D721Med (cell line): Measurements from ENCODE around the gene MISP.

Experiments used
- DNase-seq: peaks from one replicate; pipeline ENCODE4 v3.0.0; 2011; ENCODE audit warnings: low spot score; ENCODE audit not compliant: insufficient read length
- FAIRE-seq: peaks from 2 replicates; lab custom pipeline; 2011; peaks lifted over from hg19 to GRCh38; lab: Jason Lieb, UNC
- TF ChIP-seq, protein P1 (sequence below): IDR thresholded peaks from 2 replicates; pipeline ENCODE4 v1.5.1; 2012; ENCODE audit warnings: mild to moderate bottlenecking, control low read depth; ENCODE audit not compliant: insufficient read depth; ENCODE audit errors: missing control alignments

Gene MISP

GRCh38 chr19:709196-709964, 41.5 kb upstream of the MISP start:
- FAIRE-seq (no peak), DNase-seq (no peak)
- TF ChIP-seq, protein P1, sequence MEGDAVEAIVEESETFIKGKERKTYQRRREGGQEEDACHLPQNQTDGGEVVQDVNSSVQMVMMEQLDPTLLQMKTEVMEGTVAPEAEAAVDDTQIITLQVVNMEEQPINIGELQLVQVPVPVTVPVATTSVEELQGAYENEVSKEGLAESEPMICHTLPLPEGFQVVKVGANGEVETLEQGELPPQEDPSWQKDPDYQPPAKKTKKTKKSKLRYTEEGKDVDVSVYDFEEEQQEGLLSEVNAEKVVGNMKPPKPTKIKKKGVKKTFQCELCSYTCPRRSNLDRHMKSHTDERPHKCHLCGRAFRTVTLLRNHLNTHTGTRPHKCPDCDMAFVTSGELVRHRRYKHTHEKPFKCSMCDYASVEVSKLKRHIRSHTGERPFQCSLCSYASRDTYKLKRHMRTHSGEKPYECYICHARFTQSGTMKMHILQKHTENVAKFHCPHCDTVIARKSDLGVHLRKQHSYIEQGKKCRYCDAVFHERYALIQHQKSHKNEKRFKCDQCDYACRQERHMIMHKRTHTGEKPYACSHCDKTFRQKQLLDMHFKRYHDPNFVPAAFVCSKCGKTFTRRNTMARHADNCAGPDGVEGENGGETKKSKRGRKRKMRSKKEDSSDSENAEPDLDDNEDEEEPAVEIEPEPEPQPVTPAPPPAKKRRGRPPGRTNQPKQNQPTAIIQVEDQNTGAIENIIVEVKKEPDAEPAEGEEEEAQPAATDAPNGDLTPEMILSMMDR: no peak

DNA sequence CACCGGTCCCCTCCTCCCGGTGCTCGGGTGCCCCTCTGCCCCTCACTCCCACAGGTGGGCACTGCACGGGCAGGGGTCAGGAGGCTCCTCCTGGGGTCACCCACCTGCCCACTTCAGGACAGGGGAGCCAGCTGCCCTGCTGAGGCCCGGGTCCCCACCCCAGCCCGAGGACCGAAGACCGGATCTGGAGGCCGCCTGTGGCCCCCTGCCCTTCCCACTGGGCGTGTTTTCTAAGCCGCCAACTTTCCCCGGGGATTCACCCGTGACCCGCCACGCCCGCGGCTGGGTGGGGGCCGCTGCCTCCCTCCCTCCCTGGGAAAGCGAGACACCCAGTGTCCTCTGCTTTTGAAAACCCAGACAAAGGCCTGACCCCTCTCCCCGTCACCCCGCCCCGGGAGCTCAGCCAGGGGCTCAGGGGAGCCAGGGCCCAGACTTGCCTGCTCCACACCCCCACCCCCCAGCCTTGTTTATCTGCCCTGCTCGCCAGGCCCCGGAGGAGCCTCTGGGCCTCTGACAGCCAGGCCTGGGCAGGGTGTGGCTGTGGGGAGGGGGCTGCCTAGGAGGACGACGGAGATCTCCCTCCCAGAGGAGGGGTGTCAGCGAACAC, 40.8 kb upstream of the MISP start:
- TF ChIP-seq, protein P1: no peak
- no peak for FAIRE-seq
- no peak for DNase-seq

DNA sequence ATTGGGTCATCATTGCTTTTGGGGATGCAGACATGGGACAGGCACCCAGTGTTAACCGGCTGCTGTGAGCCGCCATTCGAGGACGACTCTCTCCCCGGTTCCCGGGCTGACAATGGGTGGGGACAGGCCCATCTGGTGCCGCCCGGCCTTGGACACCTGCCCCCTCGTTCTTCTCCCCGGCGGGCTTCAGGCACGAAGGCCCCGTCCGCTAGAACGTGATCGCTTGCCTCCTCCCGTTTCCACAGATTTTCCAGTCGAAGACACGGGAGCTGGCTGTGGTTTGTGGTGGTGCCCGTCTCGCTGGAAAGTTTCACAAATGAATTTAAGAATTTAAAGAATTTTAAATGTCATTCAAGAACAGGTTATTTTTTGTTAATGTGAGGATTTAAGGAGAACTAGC, 40.1 kb upstream of the MISP start:
- DNase-seq (no peak), FAIRE-seq (no peak)
- TF ChIP-seq, protein P1: no peak

- DNase-seq (no peak), FAIRE-seq (no peak)
- TF ChIP-seq, protein P1: no peak
Observed at GRCh38 chr19:711254-711653, 39.7 kb upstream of the MISP start.

GRCh38 chr19:715347-715746, 35.6 kb upstream of the MISP start:
- TF ChIP-seq, protein P1: no peak
- DNase-seq: no peak
- no peak for FAIRE-seq

- TF ChIP-seq, protein P1: no peak
- FAIRE-seq (no peak), DNase-seq (no peak)
Observed at GRCh38 chr19:718251-718951, 32.5 kb upstream of the MISP start.
